IPS-11a (cell line): ENCODE results near the gene SLC30A3.
A peak's percentile ranks its signal among the peaks of the same experiment; 100 is the strongest.

Experiments
- H3K4me3 ChIP-seq: one replicate; pipeline ENCODE4 v1.5.1; 2013; ENCODE audit warnings: low read depth, low read length, control low read depth

The SLC30A3 gene

DNA sequence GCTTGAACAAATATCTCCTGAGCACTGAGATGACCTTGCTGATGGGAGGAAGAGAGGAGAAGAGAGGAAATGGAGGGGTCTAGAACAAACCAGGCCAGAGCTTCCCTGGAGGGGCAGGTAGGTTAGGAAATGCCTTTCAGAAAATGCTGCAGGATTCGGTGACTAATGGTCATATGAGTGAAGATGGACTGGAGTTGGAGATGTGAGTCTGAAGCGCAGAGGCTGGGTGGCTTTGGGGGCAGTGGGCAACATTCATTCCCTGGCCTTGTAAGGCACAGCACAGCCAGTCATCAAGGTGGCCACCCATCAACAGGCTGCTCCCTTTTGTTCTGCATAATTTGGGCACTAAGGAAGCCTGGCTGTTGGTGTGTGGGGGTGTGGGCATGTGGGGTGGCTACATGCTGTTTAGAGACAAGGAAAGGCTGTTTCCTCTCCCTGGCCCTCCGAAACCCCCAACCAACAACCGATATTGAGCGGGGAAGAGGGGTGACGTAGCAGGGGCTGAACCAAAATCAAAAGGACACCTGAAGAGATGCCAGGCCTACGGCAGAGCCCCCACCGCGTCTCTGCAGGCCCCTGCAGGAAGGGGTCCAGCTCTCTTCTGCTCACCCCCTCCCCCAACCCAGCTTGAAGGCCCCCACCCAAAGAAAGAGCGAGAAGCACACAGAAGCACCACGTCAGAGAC is 1.5 kb downstream of the SLC30A3 start:
- peak overlapping the region; percentile 24 for H3K4me3 ChIP-seq

- no peak overlapping the region for H3K4me3 ChIP-seq
These were observed 4.8 kb downstream of the SLC30A3 start for GRCh38 chr2:27258051-27258450.

DNA sequence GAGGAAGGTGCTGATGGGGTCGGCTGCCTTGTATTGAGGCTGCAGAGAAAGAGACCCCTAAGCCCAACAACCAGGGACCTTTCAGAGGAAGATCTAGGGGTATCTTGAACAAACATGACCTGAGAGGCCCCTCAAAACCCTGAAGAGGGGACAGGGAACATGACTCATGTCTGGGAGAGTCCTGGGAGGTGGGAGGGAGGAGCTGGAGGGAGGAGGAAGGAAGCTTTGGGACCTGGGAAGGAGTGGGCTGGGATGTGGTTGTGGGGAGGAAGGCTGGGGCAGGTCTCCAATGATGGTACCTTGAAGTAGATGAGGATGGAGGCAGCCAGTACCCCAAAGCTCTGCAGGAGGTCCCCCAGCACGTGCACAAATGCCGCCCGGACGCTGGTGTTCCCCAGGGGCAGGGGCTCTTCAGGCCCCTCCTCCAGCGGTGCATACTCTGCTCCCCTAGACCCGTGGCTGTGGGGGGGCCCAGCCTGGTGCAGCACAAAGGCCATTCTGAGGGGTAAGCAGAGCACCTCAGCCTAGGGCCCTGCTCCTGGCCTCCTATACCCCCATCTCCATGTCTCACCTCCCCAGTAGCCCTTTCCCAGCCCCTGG is 5.9 kb downstream of the SLC30A3 start:
- no peak overlapping the region for H3K4me3 ChIP-seq

DNA sequence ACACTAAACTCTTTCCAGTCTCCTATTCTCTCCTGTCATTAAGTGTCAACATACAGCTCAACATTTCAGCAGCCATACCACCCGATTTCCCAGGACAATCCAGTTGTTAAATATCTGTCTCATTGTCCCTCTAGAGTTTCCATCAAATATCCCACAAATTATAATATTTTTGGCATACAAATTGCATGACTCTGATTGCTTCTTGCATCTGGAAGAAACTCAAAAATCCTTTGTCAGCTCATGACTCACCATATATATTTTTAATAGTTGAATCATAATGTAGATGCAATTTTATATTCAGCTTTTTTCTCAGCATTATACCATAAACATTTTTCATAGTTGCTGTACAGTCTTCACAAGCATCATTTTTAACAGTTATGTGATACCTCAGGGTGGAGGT is 7.2 kb downstream of the SLC30A3 start:
- H3K4me3 ChIP-seq: no peak overlapping the region

GRCh38 chr2:27255187-27255586 is 7.7 kb downstream of the SLC30A3 start:
- no peak overlapping the region for H3K4me3 ChIP-seq

- H3K4me3 ChIP-seq: no peak overlapping the region
These were observed 11.1 kb downstream of the SLC30A3 start for GRCh38 chr2:27251766-27252165.

GRCh38 chr2:27250652-27251379 is 12.0 kb downstream of the SLC30A3 start:
- H3K4me3 ChIP-seq: no peak overlapping the region

- H3K4me3 ChIP-seq: no peak overlapping the region
These were observed 12.8 kb downstream of the SLC30A3 start for GRCh38 chr2:27249891-27250651.

DNA sequence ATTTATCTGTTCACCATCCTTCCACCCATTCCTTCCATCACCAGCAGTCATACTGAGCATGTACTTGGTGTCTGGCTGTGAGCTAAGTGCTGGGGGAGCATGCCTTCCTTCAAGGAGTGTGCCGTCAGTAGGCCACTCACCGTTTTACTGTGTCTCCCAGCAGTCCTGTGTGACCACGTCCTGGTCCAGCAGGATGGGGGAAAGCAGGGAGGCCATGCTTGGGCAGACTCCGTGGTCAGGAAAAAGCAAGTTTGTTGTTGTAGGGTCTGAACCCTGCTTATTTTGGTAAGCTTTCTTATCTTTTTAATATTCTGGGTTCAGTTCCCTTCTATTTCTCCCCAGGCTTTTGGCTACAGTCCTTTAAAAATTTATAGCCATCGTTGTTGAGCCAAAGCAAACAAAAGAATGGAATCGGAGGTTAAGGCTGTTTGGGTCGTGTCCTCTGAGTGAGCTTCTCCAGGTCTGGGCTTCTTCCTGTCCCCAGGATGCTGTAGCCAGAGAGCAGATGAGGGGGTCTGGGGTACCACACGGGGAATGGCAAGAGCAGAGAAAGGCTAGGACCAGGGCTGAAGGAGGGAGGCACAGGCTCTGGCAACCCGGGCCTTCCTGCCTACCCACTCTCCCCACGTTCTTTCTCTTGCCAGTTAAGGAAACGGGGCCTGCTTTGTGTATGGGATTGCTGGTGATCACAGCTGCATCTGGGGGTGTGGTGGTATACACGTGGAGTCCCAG is 13.5 kb downstream of the SLC30A3 start:
- H3K4me3 ChIP-seq: no peak overlapping the region

GRCh38 chr2:27247893-27248292 is 15.0 kb downstream of the SLC30A3 start:
- no peak overlapping the region for H3K4me3 ChIP-seq

- no peak overlapping the region for H3K4me3 ChIP-seq
These were observed 17.2 kb downstream of the SLC30A3 start for GRCh38 chr2:27245626-27246025.

- no peak overlapping the region for H3K4me3 ChIP-seq
These were observed 17.7 kb downstream of the SLC30A3 start for GRCh38 chr2:27245116-27245515.

DNA sequence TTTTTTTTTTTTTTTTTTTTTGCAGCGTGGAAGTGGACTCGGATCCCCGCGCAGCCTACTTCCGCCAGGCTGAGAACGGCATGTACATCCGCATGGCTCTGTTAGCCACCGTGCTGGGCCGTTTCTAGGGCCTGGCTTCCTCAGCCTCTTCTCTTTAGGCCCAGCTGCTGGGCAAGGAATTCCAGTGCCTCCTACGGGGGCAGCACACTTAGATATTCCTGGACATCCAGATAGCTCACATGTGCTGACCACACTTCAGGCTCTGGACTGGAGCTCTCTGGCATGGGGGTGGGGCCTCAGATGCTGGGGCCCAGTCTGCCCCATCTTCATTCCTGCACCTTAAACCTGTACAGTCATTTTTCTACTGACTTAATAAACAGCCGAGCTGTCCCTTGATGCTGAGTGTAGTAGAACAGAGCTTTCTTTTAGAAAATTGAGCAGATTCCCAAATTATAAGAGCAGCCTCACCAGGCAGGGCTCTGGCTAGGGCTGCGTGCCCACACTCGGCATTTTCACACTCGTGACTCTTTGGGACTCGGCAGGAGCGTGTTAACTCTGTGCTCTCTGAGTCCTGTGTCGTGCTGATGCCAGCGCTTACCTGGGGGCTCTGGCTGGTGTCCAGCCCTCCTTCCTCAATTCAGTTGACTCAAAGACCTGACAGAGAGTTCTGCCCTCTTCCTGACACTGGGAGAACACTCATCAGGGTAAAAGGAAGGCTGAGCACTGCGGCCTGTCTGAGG is 19.3 kb downstream of the SLC30A3 start:
- H3K4me3 ChIP-seq: no peak overlapping the region

DNA sequence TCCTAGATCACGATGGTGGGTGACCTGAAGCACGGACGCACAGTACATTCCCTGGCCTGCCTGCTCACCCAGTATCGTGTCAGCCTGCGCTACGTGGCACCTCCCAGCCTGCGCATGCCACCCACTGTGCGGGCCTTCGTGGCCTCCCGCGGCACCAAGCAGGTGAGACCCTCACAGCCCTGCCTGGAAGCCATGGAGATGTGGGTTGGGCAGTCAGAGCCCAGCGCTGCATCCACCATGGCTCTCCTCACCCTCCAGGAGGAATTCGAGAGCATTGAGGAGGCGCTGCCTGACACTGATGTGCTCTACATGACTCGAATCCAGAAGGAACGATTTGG is 20.3 kb downstream of the SLC30A3 start:
- H3K4me3 ChIP-seq: no peak overlapping the region

DNA sequence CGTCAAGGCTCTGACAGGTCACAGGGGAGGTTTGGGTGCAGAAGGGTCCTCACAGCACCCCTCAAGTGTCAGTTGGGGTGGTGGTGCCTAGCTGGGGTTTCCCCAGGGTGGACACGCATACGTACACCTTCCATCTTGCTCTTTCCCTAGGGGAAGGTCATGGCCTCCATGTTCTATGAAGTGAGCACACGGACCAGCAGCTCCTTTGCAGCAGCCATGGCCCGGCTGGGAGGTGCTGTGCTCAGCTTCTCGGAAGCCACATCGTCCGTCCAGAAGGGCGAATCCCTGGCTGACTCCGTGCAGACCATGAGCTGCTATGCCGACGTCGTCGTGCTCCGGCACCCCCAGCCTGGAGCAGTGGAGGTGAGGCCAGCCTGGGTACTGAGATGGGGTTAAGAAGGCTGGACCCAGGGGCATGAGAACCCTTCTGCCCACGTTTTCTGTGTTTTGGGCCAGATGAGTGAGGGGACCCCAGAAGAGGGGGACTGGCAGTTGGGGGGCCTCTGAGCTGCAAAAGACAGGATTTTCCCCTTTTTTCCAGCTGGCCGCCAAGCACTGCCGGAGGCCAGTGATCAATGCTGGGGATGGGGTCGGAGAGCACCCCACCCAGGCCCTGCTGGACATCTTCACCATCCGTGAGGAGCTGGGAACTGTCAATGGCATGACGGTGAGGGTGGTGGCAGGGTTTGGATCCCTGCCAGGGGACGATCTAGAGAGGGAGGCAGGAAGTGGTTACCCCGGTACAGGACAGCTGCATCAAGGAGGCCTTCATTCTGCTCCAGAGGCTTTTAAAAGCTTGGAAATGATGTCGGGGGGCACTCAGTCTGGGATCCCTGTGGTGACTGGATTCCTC is 20.9 kb downstream of the SLC30A3 start:
- H3K4me3 ChIP-seq: no peak overlapping the region

GRCh38 chr2:27240406-27240805 is 22.4 kb downstream of the SLC30A3 start:
- no peak overlapping the region for H3K4me3 ChIP-seq

DNA sequence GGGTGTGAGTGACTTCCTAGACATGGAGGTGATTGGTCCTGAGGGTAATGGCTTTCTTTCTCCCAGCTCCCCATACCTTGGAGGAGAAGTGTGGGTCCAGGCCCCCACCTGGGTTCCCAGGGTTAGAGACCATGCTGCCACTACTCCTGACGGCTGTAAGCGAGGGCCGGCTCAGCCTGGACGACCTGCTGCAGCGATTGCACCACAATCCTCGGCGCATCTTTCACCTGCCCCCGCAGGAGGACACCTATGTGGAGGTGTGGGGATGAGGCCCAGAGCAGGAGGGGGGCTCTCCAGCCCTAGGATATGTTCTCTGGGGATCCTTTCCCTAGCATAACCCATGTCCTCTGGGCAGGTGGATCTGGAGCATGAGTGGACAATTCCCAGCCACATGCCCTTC is 23.9 kb downstream of the SLC30A3 start:
- H3K4me3 ChIP-seq: no peak overlapping the region

- H3K4me3 ChIP-seq: no peak overlapping the region
These were observed 25.4 kb downstream of the SLC30A3 start for GRCh38 chr2:27237341-27237945.

DNA sequence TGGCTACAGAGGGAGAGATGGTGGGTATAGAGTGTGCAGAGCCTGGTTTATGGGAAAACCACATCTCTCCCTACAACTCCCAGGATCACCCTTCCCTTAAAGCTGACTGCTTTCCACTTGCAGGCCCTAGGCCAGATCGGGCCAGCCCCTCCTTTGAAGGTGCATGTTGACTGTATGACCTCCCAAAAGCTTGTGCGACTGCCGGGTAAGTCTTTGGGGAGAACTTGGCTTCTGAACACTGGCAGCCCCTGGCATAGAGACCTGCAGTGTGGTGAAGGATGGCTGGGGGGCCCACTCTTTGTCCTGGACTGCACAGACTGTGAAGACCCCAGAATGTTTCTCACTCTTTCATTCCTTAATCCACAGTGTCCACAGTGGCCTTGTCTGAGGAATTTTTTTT is 26.2 kb downstream of the SLC30A3 start:
- no peak overlapping the region for H3K4me3 ChIP-seq
